VCaP (cell line): Measurements from ENCODE around the gene EPB41L4B.
"Not testable (repeated sequence)": the region's sequence is repeated elsewhere in the genome, so short reads cannot be mapped to it uniquely, and the experiment has no call there.

Experiments
- H3K27ac ChIP-seq: fragments of 450-650 bp; 2 replicates; pipeline ENCODE4 v1.5.1; 2017
- CTCF ChIP-seq: fragments of 450-650 bp; conservative IDR thresholded peaks from 2 replicates; pipeline ENCODE4 v1.5.1; 2017; ENCODE audit warnings: mild to moderate bottlenecking, moderate library complexity

The EPB41L4B gene

GRCh38 chr9:109133533-109133932, 187.3 kb downstream of the EPB41L4B start:
- no peak overlapping the region for H3K27ac ChIP-seq
- TF ChIP-seq CTCF = no peak

GRCh38 chr9:109132567-109133021, 188.3 kb downstream of the EPB41L4B start:
- H3K27ac ChIP-seq = no peak overlapping the region
- TF ChIP-seq CTCF = no peak

GRCh38 chr9:109129470-109130197, 191.2 kb downstream of the EPB41L4B start:
- TF ChIP-seq CTCF = no peak
- no peak overlapping the region for H3K27ac ChIP-seq

GRCh38 chr9:109126671-109127070, 194.2 kb downstream of the EPB41L4B start:
- not testable (repeated sequence) for H3K27ac ChIP-seq

GRCh38 chr9:109124121-109124520, 196.7 kb downstream of the EPB41L4B start:
- TF ChIP-seq CTCF = no peak
- no peak overlapping the region; the same call in 1 of the 2 replicates for H3K27ac ChIP-seq

- TF ChIP-seq CTCF = no peak
- H3K27ac ChIP-seq = no peak overlapping the region
Observed at GRCh38 chr9:109122726-109123621, 197.9 kb downstream of the EPB41L4B start.
